Upper lobe of right lung (tissue), 1 donor: ENCODE measurements around the gene ZNF521. TPM values are rescaled to one million over a fixed set of nuclear protein-coding genes. Genes with fewer than 3 reads are reported as not detected.

ENCODE experiments used
- ATAC-seq: fragments of 200-7000 bp; cut with Tn5 transposase; one replicate; pipeline ENCODE4 v1.9.1; 2020; ENCODE audit warnings: mild to moderate bottlenecking, moderate library complexity
- DNase-seq: peaks from one replicate; pipeline ENCODE4 v3.0.0-alpha.2; 2020
- H3K27ac ChIP-seq: fragments of 200-600 bp; one replicate; pipeline ENCODE4 v1.8.0; 2022
- H3K27me3 ChIP-seq: fragments of 200-600 bp; one replicate; pipeline ENCODE4 v1.8.0; 2022; ENCODE audit warnings: mild to moderate bottlenecking
- H3K36me3 ChIP-seq: fragments of 200-600 bp; one replicate; pipeline ENCODE4 v1.8.0; 2022
- H3K4me1 ChIP-seq: fragments of 200-600 bp; one replicate; pipeline ENCODE4 v1.8.0; 2022
- H3K4me3 ChIP-seq: fragments of 200-600 bp; one replicate; pipeline ENCODE4 v1.8.0; 2022; ENCODE audit warnings: mild to moderate bottlenecking
- H3K9me3 ChIP-seq: fragments of 200-600 bp; one replicate; pipeline ENCODE4 v1.8.0; 2022
- CTCF ChIP-seq: fragments of 200-600 bp; IDR thresholded peaks from one replicate; pipeline ENCODE4 v1.8.0; 2022; ENCODE audit warnings: antibody characterized with exemption
- intact Hi-C: fragments of 100-400 bp; cut with DNase I; formaldehyde crosslinking; loops from one replicate; pipeline ENCODE4 v1.11.0; 2022
- total RNA-seq: library from RNA; stranded (reverse); fragmentation: NEBNext Ultra II Directional; extraction: Animal tissue kit (Norgen Biotek cat#: 25700); gene quantifications from one replicate; pipeline ENCODE4 v1.2.1, GENCODE V29; 2021
- donor health status: DM: no; HTN: yes; CAD: no; lungs with severe emphysema.

The ZNF521 gene
- total RNA-seq, 1 donor from 2014 or later, result 25.0 TPM

GRCh38 chr18:25248755-25249154 is 103.2 kb downstream of the ZNF521 start:
- no peak for TF ChIP-seq CTCF
- H3K27me3 ChIP-seq, result no peaks in the 10 kb centered on the region
- intact Hi-C loops, result no loop called here
- no peak overlapping the region for H3K27ac ChIP-seq
- H3K4me3 ChIP-seq, result no peak overlapping the region
- H3K4me1 ChIP-seq, result no peaks in the 10 kb centered on the region
- no peaks in the 10 kb centered on the region for H3K9me3 ChIP-seq
- DNase-seq, result no peak
- H3K36me3 ChIP-seq, result no peaks in the 10 kb centered on the region
- no peak for ATAC-seq

- Histone ChIP-seq H3K9me3 (no peaks in the 10 kb centered on the region), H3K4me1 (no peaks in the 10 kb centered on the region), H3K27me3 (no peaks in the 10 kb centered on the region), H3K36me3 (no peaks in the 10 kb centered on the region), H3K27ac (no peak overlapping the region), H3K4me3 (no peak overlapping the region)
- ATAC-seq (no peak), DNase-seq (no peak)
- intact Hi-C loops, result no loop called here
- no peak for TF ChIP-seq CTCF
These were observed 104.2 kb downstream of the ZNF521 start for GRCh38 chr18:25247725-25248124.

- TF ChIP-seq CTCF, result no peak
- no peak overlapping the region for H3K4me3 ChIP-seq
- H3K36me3 ChIP-seq, result no peaks in the 10 kb centered on the region
- ATAC-seq, result no peak
- intact Hi-C loops, result no loop called here
- no peak overlapping the region for H3K27ac ChIP-seq
- no peaks in the 10 kb centered on the region for H3K4me1 ChIP-seq
- H3K9me3 ChIP-seq, result no peaks in the 10 kb centered on the region
- H3K27me3 ChIP-seq, result no peaks in the 10 kb centered on the region
- no peak for DNase-seq
These were observed 106.9 kb downstream of the ZNF521 start for GRCh38 chr18:25244924-25245698.

GRCh38 chr18:25244170-25244569 is 107.8 kb downstream of the ZNF521 start:
- ATAC-seq (no peak), DNase-seq (no peak)
- Histone ChIP-seq H3K4me1 (peaks cover 9% of the 10 kb centered on the region), H3K27ac (no peak overlapping the region), H3K4me3 (no peak overlapping the region), H3K27me3 (no peaks in the 10 kb centered on the region), H3K36me3 (no peaks in the 10 kb centered on the region), H3K9me3 (no peaks in the 10 kb centered on the region)
- no peak for TF ChIP-seq CTCF
- intact Hi-C loops, result no loop called here

GRCh38 chr18:25243754-25244153 is 108.2 kb downstream of the ZNF521 start:
- no peak for ATAC-seq
- Histone ChIP-seq H3K27ac (no peak overlapping the region), H3K9me3 (no peaks in the 10 kb centered on the region), H3K4me1 (peaks cover 10% of the 10 kb centered on the region), H3K27me3 (no peaks in the 10 kb centered on the region), H3K36me3 (no peaks in the 10 kb centered on the region), H3K4me3 (no peak overlapping the region)
- intact Hi-C loops, result no loop called here
- TF ChIP-seq CTCF, result no peak
- no peak for DNase-seq
